ENCODE results near the gene FANCI. TPM values are rescaled to one million over a fixed set of nuclear protein-coding genes. Genes with fewer than 3 reads are reported as not detected.

FANCI gene
- total RNA-seq, 1 experiment from 2014 or later, result 163 TPM

GRCh38 chr15:89327113-89327512 is 83.3 kb downstream of the FANCI start:
- Histone ChIP-seq H3K27ac (ENCODE audit: low read depth, low read length, poor library complexity, severe bottlenecking) (no peak overlapping the region), H3K36me3 (ENCODE audit: insufficient read depth, low read length, poor library complexity, severe bottlenecking) (peaks cover 98% of the 10 kb centered on the region), H3K4me1 (ENCODE audit: insufficient read depth, low read length, poor library complexity, severe bottlenecking) (peaks cover 8% of the 10 kb centered on the region), H3K9me3 (ENCODE audit: low read depth, low read length, poor library complexity, severe bottlenecking) (no peaks in the 10 kb centered on the region), H3K4me3 (ENCODE audit: low read depth, low read length, poor library complexity, severe bottlenecking) (no peak overlapping the region), H3K27me3 (replicated peaks; ENCODE audit: insufficient read depth, low read depth, low read length, poor library complexity) (no peaks in the 10 kb centered on the region)
- ChIA-PET POLR2A (ENCODE audit: low non-redundant PET) (no interaction called here), CTCF (no interaction called here)
- intact Hi-C loops (cut with micrococcal nuclease; ENCODE audit: unreplicated experiment), result no loop called here
- no TSS peak for BruUV-seq (replicated peaks)
- no peak for DNase-seq (ENCODE audit: low spot score)
- TF ChIP-seq EZH2 (IDR thresholded peaks at IDR 0.05; ENCODE audit: borderline replicate concordance, low read depth, low read length, poor library complexity, severe bottlenecking) (no peak), CTCF (conservative IDR thresholded peaks at IDR 0.05; ENCODE audit: low read depth, low read length) (no peak)

GRCh38 chr15:89328398-89329254 is 84.8 kb downstream of the FANCI start:
- intact Hi-C loops (cut with micrococcal nuclease; ENCODE audit: unreplicated experiment), result no loop called here
- ChIA-PET POLR2A (ENCODE audit: low non-redundant PET) (no interaction called here), CTCF (no interaction called here)
- H3K4me1 ChIP-seq (ENCODE audit: insufficient read depth, low read length, poor library complexity, severe bottlenecking), result peaks cover 22% of the 10 kb centered on the region
- H3K27me3 ChIP-seq (replicated peaks; ENCODE audit: insufficient read depth, low read depth, low read length, poor library complexity), result no peaks in the 10 kb centered on the region
- no peak overlapping the region for H3K4me3 ChIP-seq (ENCODE audit: low read depth, low read length, poor library complexity, severe bottlenecking)
- no peak for TF ChIP-seq CTCF (conservative IDR thresholded peaks at IDR 0.05; ENCODE audit: low read depth, low read length)
- TF ChIP-seq EZH2 (IDR thresholded peaks at IDR 0.05; ENCODE audit: borderline replicate concordance, low read depth, low read length, poor library complexity, severe bottlenecking), result no peak
- BruUV-seq (replicated peaks), result no TSS peak
- no peak for DNase-seq (ENCODE audit: low spot score)
- no peaks in the 10 kb centered on the region for H3K9me3 ChIP-seq (ENCODE audit: low read depth, low read length, poor library complexity, severe bottlenecking)
- no peak overlapping the region for H3K27ac ChIP-seq (ENCODE audit: low read depth, low read length, poor library complexity, severe bottlenecking)
- H3K36me3 ChIP-seq (ENCODE audit: insufficient read depth, low read length, poor library complexity, severe bottlenecking), result peaks cover 97% of the 10 kb centered on the region

- Histone ChIP-seq H3K36me3 (ENCODE audit: insufficient read depth, low read length, poor library complexity, severe bottlenecking) (peaks cover 88% of the 10 kb centered on the region), H3K4me1 (ENCODE audit: insufficient read depth, low read length, poor library complexity, severe bottlenecking) (peaks cover 24% of the 10 kb centered on the region), H3K9me3 (ENCODE audit: low read depth, low read length, poor library complexity, severe bottlenecking) (no peaks in the 10 kb centered on the region), H3K4me3 (ENCODE audit: low read depth, low read length, poor library complexity, severe bottlenecking) (no peak overlapping the region), H3K27me3 (replicated peaks; ENCODE audit: insufficient read depth, low read depth, low read length, poor library complexity) (no peaks in the 10 kb centered on the region), H3K27ac (ENCODE audit: low read depth, low read length, poor library complexity, severe bottlenecking) (no peak overlapping the region)
- POLR2A ChIA-PET (ENCODE audit: low non-redundant PET), result no interaction called here
- intact Hi-C loops (cut with micrococcal nuclease; ENCODE audit: unreplicated experiment), result no loop called here
- CTCF ChIA-PET, result no interaction called here
- TF ChIP-seq EZH2 (IDR thresholded peaks at IDR 0.05; ENCODE audit: borderline replicate concordance, low read depth, low read length, poor library complexity, severe bottlenecking), result no peak
- no peak for TF ChIP-seq CTCF (conservative IDR thresholded peaks at IDR 0.05; ENCODE audit: low read depth, low read length)
- no TSS peak for BruUV-seq (replicated peaks)
- DNase-seq (ENCODE audit: low spot score), result no peak
Observed at GRCh38 chr15:89329329-89330084, 85.7 kb downstream of the FANCI start.
